ENCODE data around the gene NLGN1. TPM values are rescaled to one million over a fixed set of nuclear protein-coding genes. Genes with fewer than 3 reads are reported as not detected.

Gene NLGN1
- total and polyA plus RNA-seq, 2 experiments from 2014 or later, result 5.1 to 11.2 TPM

DNA sequence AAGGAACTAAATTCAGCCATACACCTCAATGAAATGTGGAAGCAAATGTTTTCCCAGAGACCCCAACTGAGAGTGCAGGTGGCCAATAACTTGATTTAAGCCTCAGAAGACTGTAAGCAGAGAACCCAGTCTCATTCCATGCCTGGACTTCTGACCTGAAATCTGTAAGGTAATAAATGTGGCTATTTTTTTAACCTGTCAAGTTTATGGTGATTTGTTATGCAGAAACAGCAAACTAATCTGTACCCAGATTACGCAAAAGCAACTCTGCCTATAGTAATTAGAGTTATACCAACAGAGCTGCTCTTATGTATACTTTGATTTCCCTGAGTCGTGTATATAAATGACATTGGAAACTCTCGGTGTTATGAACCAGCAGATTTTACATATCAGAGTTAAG is 927.6 kb downstream of the NLGN1 start:
- 74% methylated on average over 3 of the region's 3 CpGs for WGBS (ENCODE audit: low lambda C conversion rate, missing lambda C conversion rate)
- Histone ChIP-seq H3K4me3 (no peak overlapping the region), H3K9me3 (ENCODE audit: low read depth) (peaks cover 9% of the 10 kb centered on the region), H3K4me1 (ENCODE audit: insufficient read depth) (no peaks in the 10 kb centered on the region), H3K4me2 (no peak overlapping the region), H2AFZ (no peak overlapping the region), H3K36me3 (replicated peaks; ENCODE audit: insufficient read depth, low read depth) (no peaks in the 10 kb centered on the region), H3K9me2 (replicated peaks; ENCODE audit: insufficient read depth) (no peaks in the 10 kb centered on the region), H3K27ac (no peak overlapping the region), H3K79me2 (no peaks in the 10 kb centered on the region), H4K20me1 (ENCODE audit: insufficient read depth, poor library complexity, severe bottlenecking) (no peaks in the 10 kb centered on the region), H3K27me3 (no peaks in the 10 kb centered on the region)
- no peak for DNase-seq (ENCODE audit: low spot score)
- TF ChIP-seq EZH2 (IDR thresholded peaks at IDR 0.05; ENCODE audit: borderline replicate concordance), result no peak
- TF ChIP-seq EZH2phosphoT487 (IDR thresholded peaks at IDR 0.05; ENCODE audit: low read depth, severe bottlenecking, unreplicated experiment), result no peak
- TF ChIP-seq, protein P1, sequence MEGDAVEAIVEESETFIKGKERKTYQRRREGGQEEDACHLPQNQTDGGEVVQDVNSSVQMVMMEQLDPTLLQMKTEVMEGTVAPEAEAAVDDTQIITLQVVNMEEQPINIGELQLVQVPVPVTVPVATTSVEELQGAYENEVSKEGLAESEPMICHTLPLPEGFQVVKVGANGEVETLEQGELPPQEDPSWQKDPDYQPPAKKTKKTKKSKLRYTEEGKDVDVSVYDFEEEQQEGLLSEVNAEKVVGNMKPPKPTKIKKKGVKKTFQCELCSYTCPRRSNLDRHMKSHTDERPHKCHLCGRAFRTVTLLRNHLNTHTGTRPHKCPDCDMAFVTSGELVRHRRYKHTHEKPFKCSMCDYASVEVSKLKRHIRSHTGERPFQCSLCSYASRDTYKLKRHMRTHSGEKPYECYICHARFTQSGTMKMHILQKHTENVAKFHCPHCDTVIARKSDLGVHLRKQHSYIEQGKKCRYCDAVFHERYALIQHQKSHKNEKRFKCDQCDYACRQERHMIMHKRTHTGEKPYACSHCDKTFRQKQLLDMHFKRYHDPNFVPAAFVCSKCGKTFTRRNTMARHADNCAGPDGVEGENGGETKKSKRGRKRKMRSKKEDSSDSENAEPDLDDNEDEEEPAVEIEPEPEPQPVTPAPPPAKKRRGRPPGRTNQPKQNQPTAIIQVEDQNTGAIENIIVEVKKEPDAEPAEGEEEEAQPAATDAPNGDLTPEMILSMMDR (IDR thresholded peaks at IDR 0.05; ENCODE audit: poor library complexity), result no peak

DNA sequence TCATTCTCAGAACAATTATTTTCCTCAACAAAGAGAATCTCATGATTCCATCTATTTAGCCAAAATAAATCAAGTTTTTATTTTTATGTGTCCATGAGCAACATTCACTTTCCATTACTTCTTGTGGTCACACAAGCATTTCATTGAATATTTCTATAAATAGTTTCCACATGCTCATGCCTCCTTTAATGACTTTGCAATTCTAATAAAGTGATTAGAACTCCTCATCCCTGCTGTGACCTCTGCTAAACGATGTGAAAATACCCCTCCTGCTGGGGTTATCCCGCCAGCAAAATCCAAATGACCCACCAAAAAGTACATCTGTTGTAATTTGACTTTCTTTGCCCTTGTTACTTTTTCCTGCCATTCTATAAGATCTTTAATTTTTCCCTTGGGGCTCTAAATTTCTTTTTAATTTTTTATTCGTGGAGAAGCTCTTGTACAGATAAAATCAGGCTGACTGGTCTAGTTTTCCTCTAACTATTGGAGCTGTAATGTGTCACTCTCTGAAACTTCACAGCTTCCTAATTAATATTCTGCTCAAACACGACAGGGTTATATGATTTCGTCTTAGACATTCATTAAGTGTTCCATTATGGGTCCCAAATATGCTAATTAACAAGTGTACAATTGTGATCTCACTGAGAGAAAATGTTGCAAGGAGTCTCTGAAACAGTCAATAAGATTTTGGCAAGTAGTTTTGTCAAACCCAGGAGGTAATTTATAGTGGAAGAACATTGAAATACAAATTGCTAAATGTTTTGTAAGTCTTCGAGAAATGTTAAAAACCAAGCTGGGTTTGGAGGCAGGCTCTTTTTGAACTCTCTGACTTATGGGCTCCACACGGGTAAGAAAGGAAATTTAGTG is 928.5 kb downstream of the NLGN1 start:
- Histone ChIP-seq H3K4me3 (no peak overlapping the region), H2AFZ (no peak overlapping the region), H4K20me1 (ENCODE audit: insufficient read depth, poor library complexity, severe bottlenecking) (no peaks in the 10 kb centered on the region), H3K79me2 (no peaks in the 10 kb centered on the region), H3K4me1 (ENCODE audit: insufficient read depth) (no peaks in the 10 kb centered on the region), H3K9me3 (ENCODE audit: low read depth) (peaks cover 9% of the 10 kb centered on the region), H3K36me3 (replicated peaks; ENCODE audit: insufficient read depth, low read depth) (no peaks in the 10 kb centered on the region), H3K27ac (peak overlapping the region; percentile 23), H3K9me2 (replicated peaks; ENCODE audit: insufficient read depth) (no peaks in the 10 kb centered on the region), H3K27me3 (no peaks in the 10 kb centered on the region), H3K4me2 (no peak overlapping the region)
- 64% methylated on average over 7 of the region's 7 CpGs for WGBS (ENCODE audit: low lambda C conversion rate, missing lambda C conversion rate)
- no peak for DNase-seq (ENCODE audit: low spot score)
- TF ChIP-seq, protein P1 (IDR thresholded peaks at IDR 0.05; ENCODE audit: poor library complexity), result no peak
- TF ChIP-seq EZH2 (IDR thresholded peaks at IDR 0.05; ENCODE audit: borderline replicate concordance) (no peak), EZH2phosphoT487 (IDR thresholded peaks at IDR 0.05; ENCODE audit: low read depth, severe bottlenecking, unreplicated experiment) (no peak)

DNA sequence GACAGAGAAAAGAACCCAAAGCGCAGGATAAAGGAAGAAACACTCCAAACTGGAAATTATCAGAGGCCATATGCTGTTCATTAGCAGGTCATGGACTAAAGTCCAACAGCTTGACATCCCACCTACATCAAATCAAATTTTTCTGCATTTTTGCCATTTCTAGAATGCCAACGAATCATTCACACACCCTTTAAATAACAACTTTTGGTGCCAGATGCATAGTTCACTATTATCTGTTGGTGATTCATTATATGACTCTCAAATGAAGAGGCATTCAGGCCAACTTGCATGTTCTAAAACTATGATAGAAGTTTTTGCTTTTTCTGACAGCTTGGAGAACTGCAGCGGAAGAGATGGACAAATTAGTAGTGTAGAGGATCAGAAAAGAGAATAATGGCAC is 931.8 kb downstream of the NLGN1 start:
- H3K4me2 ChIP-seq, result no peak overlapping the region
- WGBS (ENCODE audit: low lambda C conversion rate, missing lambda C conversion rate), result 92% methylated on average over 3 of the region's 3 CpGs
- TF ChIP-seq EZH2 (IDR thresholded peaks at IDR 0.05; ENCODE audit: borderline replicate concordance), result no peak
- TF ChIP-seq, protein P1 (IDR thresholded peaks at IDR 0.05; ENCODE audit: poor library complexity), result no peak
- no peak for TF ChIP-seq EZH2phosphoT487 (IDR thresholded peaks at IDR 0.05; ENCODE audit: low read depth, severe bottlenecking, unreplicated experiment)
- no peaks in the 10 kb centered on the region for H3K36me3 ChIP-seq (replicated peaks; ENCODE audit: insufficient read depth, low read depth)
- H4K20me1 ChIP-seq (ENCODE audit: insufficient read depth, poor library complexity, severe bottlenecking), result no peaks in the 10 kb centered on the region
- H3K27ac ChIP-seq, result no peak overlapping the region
- no peak for DNase-seq (ENCODE audit: low spot score)
- no peak overlapping the region for H3K4me3 ChIP-seq
- H3K9me2 ChIP-seq (replicated peaks; ENCODE audit: insufficient read depth), result no peaks in the 10 kb centered on the region
- no peak overlapping the region for H2AFZ ChIP-seq
- no peaks in the 10 kb centered on the region for H3K4me1 ChIP-seq (ENCODE audit: insufficient read depth)
- no peaks in the 10 kb centered on the region for H3K27me3 ChIP-seq
- H3K79me2 ChIP-seq, result no peaks in the 10 kb centered on the region
- no peaks in the 10 kb centered on the region for H3K9me3 ChIP-seq (ENCODE audit: low read depth)

Measured in hepatocyte (in vitro differentiated cells).